Measurements from ENCODE around the gene NUF2. TPM values are rescaled to one million over a fixed set of nuclear protein-coding genes. Genes with fewer than 3 reads are reported as not detected.

NUF2 gene
- total RNA-seq, 1 donor from 2014 or later, result 2.2 TPM

GRCh38 chr1:163346326-163346870 lies 24.6 kb downstream of the NUF2 start:
- FAIRE-seq (no peak), DNase-seq (ENCODE audit: low read depth) (no peak)
- Histone ChIP-seq H3K79me2 (ENCODE audit: insufficient read depth, low read length) (no peaks in the 10 kb centered on the region), H2AFZ (ENCODE audit: low read depth, low read length) (no peak overlapping the region), H3K9ac (ENCODE audit: low read length) (no peak overlapping the region), H3K4me2 (ENCODE audit: low read length) (no peak overlapping the region), H3K27me3 (ENCODE audit: insufficient read depth, low read length) (no peaks in the 10 kb centered on the region), H4K20me1 (ENCODE audit: insufficient read depth, low read length) (no peaks in the 10 kb centered on the region), H3K9me3 (ENCODE audit: insufficient read depth, low read depth, low read length) (no peaks in the 10 kb centered on the region), H3K36me3 (ENCODE audit: insufficient read depth, low read length) (peaks cover 14% of the 10 kb centered on the region), H3K4me3 (ENCODE audit: insufficient read depth, low read depth, low read length) (no peak overlapping the region), H3K4me1 (ENCODE audit: insufficient read depth, low read length) (no peaks in the 10 kb centered on the region), H3K27ac (ENCODE audit: low read depth, low read length) (no peak overlapping the region)
- Mint-ChIP-seq H3K27me3 (ENCODE audit: low read depth, unreplicated experiment) (no peaks in the 10 kb centered on the region), H3K4me3 (ENCODE audit: unreplicated experiment) (no peak overlapping the region), H3K36me3 (ENCODE audit: low read depth, unreplicated experiment) (no peaks in the 10 kb centered on the region), H3K27ac (ENCODE audit: unreplicated experiment) (no peak overlapping the region), H3K4me1 (ENCODE audit: low read depth, unreplicated experiment) (no peaks in the 10 kb centered on the region), H3K9me3 (ENCODE audit: unreplicated experiment) (no peaks in the 10 kb centered on the region)
- TF ChIP-seq CTCF (IDR thresholded peaks at IDR 0.05; ENCODE audit: insufficient read depth, low read depth, low read length), result no peak
- TF ChIP-seq EZH2 (IDR thresholded peaks at IDR 0.05; ENCODE audit: insufficient read depth, low read length), result no peak

- no peak overlapping the region for H3K27ac Mint-ChIP-seq (ENCODE audit: unreplicated experiment)
- Histone ChIP-seq H4K20me1 (ENCODE audit: insufficient read depth, low read length) (no peaks in the 10 kb centered on the region), H3K27ac (ENCODE audit: low read depth, low read length) (no peak overlapping the region), H3K4me3 (ENCODE audit: insufficient read depth, low read depth, low read length) (no peak overlapping the region), H3K4me1 (ENCODE audit: insufficient read depth, low read length) (no peaks in the 10 kb centered on the region), H3K9ac (ENCODE audit: low read length) (no peak overlapping the region), H3K36me3 (ENCODE audit: insufficient read depth, low read length) (peaks cover 14% of the 10 kb centered on the region), H2AFZ (ENCODE audit: low read depth, low read length) (no peak overlapping the region), H3K27me3 (ENCODE audit: insufficient read depth, low read length) (no peaks in the 10 kb centered on the region), H3K9me3 (ENCODE audit: insufficient read depth, low read depth, low read length) (no peaks in the 10 kb centered on the region), H3K4me2 (ENCODE audit: low read length) (no peak overlapping the region), H3K79me2 (ENCODE audit: insufficient read depth, low read length) (no peaks in the 10 kb centered on the region)
- H3K27me3 Mint-ChIP-seq (ENCODE audit: low read depth, unreplicated experiment), result no peaks in the 10 kb centered on the region
- no peak for DNase-seq (ENCODE audit: low read depth)
- no peak for FAIRE-seq
- H3K36me3 Mint-ChIP-seq (ENCODE audit: low read depth, unreplicated experiment), result no peaks in the 10 kb centered on the region
- no peak overlapping the region for H3K4me3 Mint-ChIP-seq (ENCODE audit: unreplicated experiment)
- H3K4me1 Mint-ChIP-seq (ENCODE audit: low read depth, unreplicated experiment), result no peaks in the 10 kb centered on the region
- no peaks in the 10 kb centered on the region for H3K9me3 Mint-ChIP-seq (ENCODE audit: unreplicated experiment)
- TF ChIP-seq EZH2 (IDR thresholded peaks at IDR 0.05; ENCODE audit: insufficient read depth, low read length) (no peak), CTCF (IDR thresholded peaks at IDR 0.05; ENCODE audit: insufficient read depth, low read depth, low read length) (no peak)
Measured at GRCh38 chr1:163347106-163347505, 25.4 kb downstream of the NUF2 start.

DNA sequence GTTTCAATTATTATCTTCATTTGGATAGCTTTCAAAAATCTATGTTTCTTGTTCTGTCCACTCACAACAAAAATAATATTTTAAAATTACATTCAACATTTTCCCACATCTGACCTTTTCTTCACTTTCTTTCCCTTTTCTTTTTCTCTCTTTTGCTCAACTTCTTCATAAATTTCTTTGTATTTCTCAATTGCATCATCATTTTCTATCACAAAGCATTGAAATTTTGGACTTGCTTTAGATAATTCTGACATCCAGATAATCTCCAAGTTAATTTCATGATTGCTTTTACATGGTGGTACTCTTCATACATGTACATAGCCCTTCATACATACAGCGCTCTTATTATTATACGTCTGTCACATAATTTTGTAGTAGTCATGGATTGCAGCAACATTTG lies 30.2 kb downstream of the NUF2 start:
- Mint-ChIP-seq H3K36me3 (ENCODE audit: low read depth, unreplicated experiment) (no peaks in the 10 kb centered on the region), H3K27me3 (ENCODE audit: low read depth, unreplicated experiment) (no peaks in the 10 kb centered on the region), H3K9me3 (ENCODE audit: unreplicated experiment) (no peaks in the 10 kb centered on the region), H3K27ac (ENCODE audit: unreplicated experiment) (no peak overlapping the region), H3K4me3 (ENCODE audit: unreplicated experiment) (no peak overlapping the region), H3K4me1 (ENCODE audit: low read depth, unreplicated experiment) (no peaks in the 10 kb centered on the region)
- Histone ChIP-seq H3K4me1 (ENCODE audit: insufficient read depth, low read length) (no peaks in the 10 kb centered on the region), H3K9me3 (ENCODE audit: insufficient read depth, low read depth, low read length) (no peaks in the 10 kb centered on the region), H3K27ac (ENCODE audit: low read depth, low read length) (no peak overlapping the region), H3K4me3 (ENCODE audit: insufficient read depth, low read depth, low read length) (no peak overlapping the region), H3K36me3 (ENCODE audit: insufficient read depth, low read length) (peaks cover 13% of the 10 kb centered on the region), H3K79me2 (ENCODE audit: insufficient read depth, low read length) (no peaks in the 10 kb centered on the region), H4K20me1 (ENCODE audit: insufficient read depth, low read length) (no peaks in the 10 kb centered on the region), H2AFZ (ENCODE audit: low read depth, low read length) (no peak overlapping the region), H3K27me3 (ENCODE audit: insufficient read depth, low read length) (no peaks in the 10 kb centered on the region), H3K4me2 (ENCODE audit: low read length) (no peak overlapping the region), H3K9ac (ENCODE audit: low read length) (no peak overlapping the region)
- TF ChIP-seq EZH2 (IDR thresholded peaks at IDR 0.05; ENCODE audit: insufficient read depth, low read length), result no peak
- no peak for TF ChIP-seq CTCF (IDR thresholded peaks at IDR 0.05; ENCODE audit: insufficient read depth, low read depth, low read length)
- DNase-seq (ENCODE audit: low read depth) (no peak), FAIRE-seq (no peak)
